ENCODE results near the gene TMEM240.

DNA sequence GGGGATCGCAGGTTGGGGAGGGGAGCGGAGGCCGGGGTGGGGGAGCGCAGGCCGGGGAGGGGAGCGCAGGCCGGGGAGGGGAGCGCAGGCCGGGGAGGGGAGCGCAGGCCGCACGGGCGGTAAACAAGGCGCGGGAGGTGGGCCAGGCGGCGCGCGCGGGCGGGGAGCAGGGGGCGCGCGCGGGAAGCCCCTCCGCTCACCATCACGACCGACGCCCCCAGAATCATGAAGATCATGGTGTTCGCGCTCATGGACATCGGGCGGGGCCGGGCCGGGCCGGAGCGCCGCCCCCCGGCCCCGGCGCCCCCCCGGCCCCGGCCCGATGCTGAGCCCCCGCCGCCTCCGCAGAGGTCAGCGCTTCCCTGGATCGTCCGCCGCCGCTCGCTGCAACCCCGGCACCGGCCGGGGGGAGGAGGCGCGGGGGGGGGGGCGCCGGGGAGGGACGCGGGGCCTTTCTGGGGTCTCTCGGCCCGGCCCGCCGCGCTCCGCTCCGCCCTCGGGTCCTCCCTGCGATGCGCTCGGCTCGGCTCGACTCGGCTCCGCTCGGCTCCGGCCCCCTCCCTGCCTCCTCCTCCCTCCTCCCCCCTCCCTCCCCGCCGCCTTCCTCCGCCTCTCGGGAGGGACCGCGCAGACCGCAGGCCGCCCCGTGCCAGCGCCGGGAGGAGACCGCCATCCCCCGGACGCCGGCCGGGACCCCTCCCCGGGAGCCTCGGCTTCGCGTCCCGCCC, at the start of gene TMEM240:
- TF ChIP-seq POLR2A (IDR thresholded peaks at IDR 0.05) = no peak
- TF ChIP-seq, protein P1, sequence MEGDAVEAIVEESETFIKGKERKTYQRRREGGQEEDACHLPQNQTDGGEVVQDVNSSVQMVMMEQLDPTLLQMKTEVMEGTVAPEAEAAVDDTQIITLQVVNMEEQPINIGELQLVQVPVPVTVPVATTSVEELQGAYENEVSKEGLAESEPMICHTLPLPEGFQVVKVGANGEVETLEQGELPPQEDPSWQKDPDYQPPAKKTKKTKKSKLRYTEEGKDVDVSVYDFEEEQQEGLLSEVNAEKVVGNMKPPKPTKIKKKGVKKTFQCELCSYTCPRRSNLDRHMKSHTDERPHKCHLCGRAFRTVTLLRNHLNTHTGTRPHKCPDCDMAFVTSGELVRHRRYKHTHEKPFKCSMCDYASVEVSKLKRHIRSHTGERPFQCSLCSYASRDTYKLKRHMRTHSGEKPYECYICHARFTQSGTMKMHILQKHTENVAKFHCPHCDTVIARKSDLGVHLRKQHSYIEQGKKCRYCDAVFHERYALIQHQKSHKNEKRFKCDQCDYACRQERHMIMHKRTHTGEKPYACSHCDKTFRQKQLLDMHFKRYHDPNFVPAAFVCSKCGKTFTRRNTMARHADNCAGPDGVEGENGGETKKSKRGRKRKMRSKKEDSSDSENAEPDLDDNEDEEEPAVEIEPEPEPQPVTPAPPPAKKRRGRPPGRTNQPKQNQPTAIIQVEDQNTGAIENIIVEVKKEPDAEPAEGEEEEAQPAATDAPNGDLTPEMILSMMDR (IDR thresholded peaks at IDR 0.05) = no peak

Measured in Peyer's patch (tissue), 4 donors.